Transverse colon (tissue), 4 donors: ENCODE results near the gene SLC37A1.

Experiments
- CTCF ChIP-seq, 5 experiments: fragments of 200-600 bp in 3 of 5; fragments of 450-650 bp in 2 of 5; sonication (generic) in 3 of 5; IDR thresholded peaks; 1 replicate in 2 of 5; 2 replicates in 3 of 5; pipeline ENCODE4 v1.5.1; 2016 to 2017; ENCODE audit warnings: antibody characterized with exemption in 5 of 5, inconsistent platforms in 3 of 5, mild to moderate bottlenecking in 2 of 5, moderate library complexity in 1 of 5
- POLR2AphosphoS5 ChIP-seq, 3 donors: sonication (generic); formaldehyde crosslinking; IDR thresholded peaks; one replicate each; pipeline ENCODE4 v1.6.1; 2016; ENCODE audit warnings: antibody characterized with exemption in 3 of 3

DNA sequence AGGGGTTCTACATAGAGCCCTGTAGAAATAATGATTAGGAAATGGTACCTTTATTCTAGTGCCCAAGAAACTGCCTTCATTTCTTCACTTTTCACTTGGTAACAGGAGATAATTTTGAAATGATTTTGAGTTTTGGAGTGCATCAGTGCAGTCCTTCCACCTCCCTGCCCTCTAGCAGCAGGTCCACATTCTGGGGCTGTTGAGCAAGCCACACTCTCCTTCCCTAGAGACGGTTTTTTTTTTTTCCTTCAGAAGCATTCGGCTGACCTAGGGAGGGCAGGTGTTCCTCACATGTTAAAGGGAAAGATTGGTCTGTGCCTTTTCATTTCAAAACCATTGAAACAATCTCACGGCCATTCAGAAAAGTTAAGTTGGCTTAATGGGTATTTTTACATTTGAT, 39.8 kb downstream of the SLC37A1 start:
- TF ChIP-seq CTCF (IDR thresholded peaks at IDR 0.05) (no peak), POLR2AphosphoS5 (IDR thresholded peaks at IDR 0.05) (no peak)
